Measurements from ENCODE around the gene ARSJ.

ARSJ gene

DNA sequence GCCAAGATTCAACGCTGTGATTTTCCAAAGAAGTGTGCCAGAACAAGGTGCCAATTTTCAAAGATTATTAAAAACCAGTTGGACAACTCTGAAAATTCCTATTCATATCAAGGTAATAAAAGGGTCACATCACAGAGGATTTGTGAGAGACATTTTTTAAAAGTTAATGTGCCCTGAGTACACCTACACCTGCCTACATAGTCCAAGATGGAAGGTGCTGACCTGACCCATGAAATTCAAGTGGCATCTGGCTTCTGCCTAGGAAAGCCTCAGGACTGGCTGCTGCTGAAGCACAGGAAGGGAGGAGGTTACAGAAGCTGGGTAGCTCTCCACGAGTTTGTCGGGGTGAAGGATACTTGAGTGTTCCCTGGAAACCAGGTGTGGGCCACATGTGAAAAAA, 11.4 kb upstream of the ARSJ start:
- no peak for DNase-seq (ENCODE audit: low spot score)
- in situ Hi-C loops (cut with MboI; ENCODE audit: low sequenced_read_pairs, unreplicated experiment), result no loop called here
- TF ChIP-seq, protein P1, sequence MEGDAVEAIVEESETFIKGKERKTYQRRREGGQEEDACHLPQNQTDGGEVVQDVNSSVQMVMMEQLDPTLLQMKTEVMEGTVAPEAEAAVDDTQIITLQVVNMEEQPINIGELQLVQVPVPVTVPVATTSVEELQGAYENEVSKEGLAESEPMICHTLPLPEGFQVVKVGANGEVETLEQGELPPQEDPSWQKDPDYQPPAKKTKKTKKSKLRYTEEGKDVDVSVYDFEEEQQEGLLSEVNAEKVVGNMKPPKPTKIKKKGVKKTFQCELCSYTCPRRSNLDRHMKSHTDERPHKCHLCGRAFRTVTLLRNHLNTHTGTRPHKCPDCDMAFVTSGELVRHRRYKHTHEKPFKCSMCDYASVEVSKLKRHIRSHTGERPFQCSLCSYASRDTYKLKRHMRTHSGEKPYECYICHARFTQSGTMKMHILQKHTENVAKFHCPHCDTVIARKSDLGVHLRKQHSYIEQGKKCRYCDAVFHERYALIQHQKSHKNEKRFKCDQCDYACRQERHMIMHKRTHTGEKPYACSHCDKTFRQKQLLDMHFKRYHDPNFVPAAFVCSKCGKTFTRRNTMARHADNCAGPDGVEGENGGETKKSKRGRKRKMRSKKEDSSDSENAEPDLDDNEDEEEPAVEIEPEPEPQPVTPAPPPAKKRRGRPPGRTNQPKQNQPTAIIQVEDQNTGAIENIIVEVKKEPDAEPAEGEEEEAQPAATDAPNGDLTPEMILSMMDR (IDR thresholded peaks at IDR 0.05; ENCODE audit: borderline replicate concordance, control extremely low read depth, extremely low read depth, insufficient read depth, missing control alignments), result no peak

DNA sequence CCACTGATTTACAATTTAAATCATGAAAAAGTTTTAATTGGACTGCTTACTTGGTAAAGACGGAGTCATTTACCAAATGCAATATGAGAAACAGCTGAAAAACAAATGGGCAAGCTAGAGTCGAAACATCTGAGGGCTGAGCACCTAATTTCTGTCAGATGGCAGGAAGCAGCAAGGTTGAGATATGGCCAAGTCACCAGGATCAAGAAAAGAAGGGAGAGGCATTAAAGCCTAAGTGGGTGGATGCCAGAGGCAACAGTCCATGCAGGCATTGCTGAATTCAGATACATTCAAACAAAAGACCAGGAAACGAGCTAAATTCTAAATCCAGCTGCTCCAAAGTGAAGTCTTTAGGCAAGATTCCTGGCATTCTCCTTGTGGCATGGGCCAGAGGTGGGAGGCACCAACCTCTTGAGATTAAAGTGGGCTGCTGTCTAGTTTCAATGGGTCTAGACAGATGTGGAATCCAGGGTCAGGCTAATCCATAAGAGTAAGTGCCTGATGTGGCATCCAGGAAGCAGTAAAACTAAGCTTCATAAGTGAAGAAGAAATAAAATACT, 8.0 kb upstream of the ARSJ start:
- DNase-seq (ENCODE audit: low spot score), result no peak
- in situ Hi-C loops (cut with MboI; ENCODE audit: low sequenced_read_pairs, unreplicated experiment), result no loop called here
- TF ChIP-seq, protein P1 (IDR thresholded peaks at IDR 0.05; ENCODE audit: borderline replicate concordance, control extremely low read depth, extremely low read depth, insufficient read depth, missing control alignments), result no peak

DNA sequence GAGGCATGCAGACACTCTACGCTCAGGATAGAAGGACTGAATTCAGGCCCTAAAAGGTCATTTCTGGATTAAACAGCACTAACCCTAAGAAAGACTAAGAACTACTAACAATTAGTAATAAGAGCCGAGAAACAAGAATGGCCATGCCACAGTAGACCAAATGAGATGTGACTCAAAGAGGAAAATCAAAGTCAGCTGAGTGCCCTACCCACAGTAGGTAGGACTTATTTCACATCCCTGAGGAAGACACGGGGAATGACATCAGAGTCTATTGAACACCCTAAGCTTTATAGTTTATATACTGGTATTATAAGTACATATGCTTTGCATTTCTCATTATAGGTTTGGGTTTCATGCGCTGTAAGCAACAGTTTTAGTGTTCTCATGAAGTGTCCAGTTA, 2.7 kb upstream of the ARSJ start:
- TF ChIP-seq, protein P1 (IDR thresholded peaks at IDR 0.05; ENCODE audit: borderline replicate concordance, control extremely low read depth, extremely low read depth, insufficient read depth, missing control alignments), result no peak
- in situ Hi-C loops (cut with MboI; ENCODE audit: low sequenced_read_pairs, unreplicated experiment), result no loop called here
- DNase-seq (ENCODE audit: low spot score), result no peak

DNA sequence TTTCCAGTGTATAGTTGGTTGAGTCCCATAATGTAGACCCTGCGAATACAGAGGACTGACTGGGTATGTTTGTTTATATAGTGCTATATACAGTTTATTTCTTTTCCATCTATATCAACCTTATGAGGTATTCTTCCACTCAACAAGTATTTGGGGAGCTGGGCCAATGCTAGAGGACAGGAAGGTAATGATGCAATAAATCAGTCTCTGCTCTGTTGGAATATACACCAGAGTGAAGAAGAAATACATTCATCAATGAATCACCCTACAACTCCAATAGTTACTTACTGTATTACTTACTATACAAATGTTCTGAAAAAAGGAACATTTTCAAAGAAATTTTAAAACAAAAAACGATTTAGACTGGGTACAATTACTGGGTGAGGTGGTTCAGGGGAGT, 2.1 kb upstream of the ARSJ start:
- TF ChIP-seq, protein P1 (IDR thresholded peaks at IDR 0.05; ENCODE audit: borderline replicate concordance, control extremely low read depth, extremely low read depth, insufficient read depth, missing control alignments), result no peak
- in situ Hi-C loops (cut with MboI; ENCODE audit: low sequenced_read_pairs, unreplicated experiment), result no loop called here

DNA sequence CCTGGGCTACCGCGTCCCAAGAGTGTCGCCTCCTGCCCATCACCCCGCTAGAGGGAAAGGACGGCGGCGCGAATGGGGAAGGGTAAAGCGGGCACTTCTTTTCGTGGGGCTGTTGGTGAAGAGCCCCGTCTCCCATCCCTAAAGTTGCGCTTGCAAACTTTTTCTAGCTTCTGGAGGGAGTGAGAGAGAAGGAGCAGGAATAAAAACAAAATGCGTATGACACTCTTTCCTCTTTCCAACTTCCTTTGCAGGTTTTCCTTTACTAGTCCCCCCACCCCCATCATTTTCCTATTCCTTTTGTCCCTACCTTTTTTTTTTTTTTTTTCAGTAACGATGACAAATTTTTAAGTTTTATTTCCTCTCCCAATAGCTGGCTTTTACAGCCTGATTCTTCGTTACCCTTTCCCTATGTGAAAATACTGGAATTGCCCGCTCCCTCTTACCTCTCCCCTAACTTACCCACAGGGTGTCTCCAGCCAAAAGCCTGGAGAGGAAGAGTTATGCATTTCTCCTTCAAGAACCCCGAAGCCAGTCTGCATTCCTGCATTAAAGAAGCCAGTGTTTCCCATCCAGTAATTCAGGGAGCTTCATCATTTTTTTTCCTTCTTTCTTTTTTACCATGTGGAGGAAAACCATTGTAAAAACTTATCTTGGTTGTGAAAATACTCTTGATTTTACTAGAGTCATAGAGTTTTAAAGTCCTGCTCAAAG, 613 bp upstream of the ARSJ start:
- in situ Hi-C loops (cut with MboI; ENCODE audit: low sequenced_read_pairs, unreplicated experiment), result no loop called here
- TF ChIP-seq, protein P1 (IDR thresholded peaks at IDR 0.05; ENCODE audit: borderline replicate concordance, control extremely low read depth, extremely low read depth, insufficient read depth, missing control alignments), result no peak
- DNase-seq (ENCODE audit: low spot score), result no peak

More for the DNA sequence above, 2.1 kb upstream of the ARSJ start:
- DNase-seq (ENCODE audit: low spot score), result no peak

DNA sequence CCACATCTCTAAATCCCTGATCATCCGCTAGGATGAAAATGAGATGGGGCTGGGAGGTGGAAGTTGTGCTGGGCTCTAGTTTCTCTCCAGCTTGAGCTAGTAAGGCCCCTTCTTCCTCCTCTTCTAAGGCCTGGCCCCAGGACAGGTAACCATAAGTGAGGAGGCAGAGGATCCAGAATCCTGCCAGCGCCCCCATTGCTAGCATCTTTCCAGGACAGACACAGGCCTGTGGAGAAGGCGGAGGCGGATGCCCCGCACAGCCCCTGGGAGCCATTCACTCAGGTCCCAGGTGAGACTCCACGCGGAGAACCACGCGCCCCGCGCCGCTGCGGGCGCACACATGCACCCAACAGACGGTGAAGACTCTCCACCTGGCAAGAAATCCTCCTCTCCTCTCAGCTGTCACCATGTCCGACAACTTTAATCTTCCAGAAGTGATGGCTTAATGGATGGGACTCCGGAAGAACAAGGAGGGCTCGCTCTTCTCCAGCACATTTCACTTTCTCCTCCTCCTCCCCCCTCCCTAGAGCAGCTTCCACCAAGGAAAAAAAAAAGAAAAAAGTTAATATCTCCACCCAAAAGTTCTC, 793 bp downstream of the ARSJ start:
- TF ChIP-seq, protein P1 (IDR thresholded peaks at IDR 0.05; ENCODE audit: borderline replicate concordance, control extremely low read depth, extremely low read depth, insufficient read depth, missing control alignments), result no peak
- in situ Hi-C loops (cut with MboI; ENCODE audit: low sequenced_read_pairs, unreplicated experiment), result no loop called here
- DNase-seq (ENCODE audit: low spot score), result no peak
